ENCODE data around the gene KRTAP4-4.
"Not testable (repeated sequence)": the region's sequence is repeated elsewhere in the genome, so short reads cannot be mapped to it uniquely, and the experiment has no call there.

Gene KRTAP4-4

GRCh38 chr17:41160648-41161047 is at the start of gene KRTAP4-4:
KRTAP4-4 (minus strand) TSS chr17:41160748; CDS start chr17:41160691, 57 bp downstream.
- no peak for DNase-seq

GRCh38 chr17:41199421-41200078 is 39.0 kb upstream of the KRTAP4-4 start:
- no peak for DNase-seq

DNA sequence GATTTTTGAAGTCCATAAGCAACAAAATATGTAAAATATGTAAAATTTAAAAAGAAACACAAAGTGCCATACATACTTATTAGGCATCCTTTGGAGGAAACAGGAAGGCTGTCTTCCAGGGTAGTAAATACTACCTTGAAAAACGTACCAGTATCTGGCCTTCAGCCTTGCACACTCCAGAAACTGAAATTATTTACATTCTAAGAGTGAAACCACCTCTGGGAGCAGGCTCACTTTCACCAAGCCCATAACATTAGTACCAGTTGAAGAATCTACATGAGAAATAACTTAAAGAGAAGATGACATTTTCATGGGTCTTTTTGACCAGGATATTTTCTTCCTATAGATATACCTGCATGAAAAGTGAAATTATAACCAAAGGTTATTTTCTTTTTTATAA is 35.5 kb upstream of the KRTAP4-4 start:
- no peak for DNase-seq

GRCh38 chr17:41190328-41190727 is 29.8 kb upstream of the KRTAP4-4 start:
- no peak for DNase-seq

- DNase-seq: not testable (repeated sequence)
Observed at GRCh38 chr17:41189837-41190318, 29.3 kb upstream of the KRTAP4-4 start, which contains the start of gene KRTAP9-1. KRTAP9-1 (plus strand) TSS chr17:41189887; CDS start chr17:41189887, 0 bp downstream.

- DNase-seq: no peak
Observed at GRCh38 chr17:41186872-41187271, 26.3 kb upstream of the KRTAP4-4 start.

DNA sequence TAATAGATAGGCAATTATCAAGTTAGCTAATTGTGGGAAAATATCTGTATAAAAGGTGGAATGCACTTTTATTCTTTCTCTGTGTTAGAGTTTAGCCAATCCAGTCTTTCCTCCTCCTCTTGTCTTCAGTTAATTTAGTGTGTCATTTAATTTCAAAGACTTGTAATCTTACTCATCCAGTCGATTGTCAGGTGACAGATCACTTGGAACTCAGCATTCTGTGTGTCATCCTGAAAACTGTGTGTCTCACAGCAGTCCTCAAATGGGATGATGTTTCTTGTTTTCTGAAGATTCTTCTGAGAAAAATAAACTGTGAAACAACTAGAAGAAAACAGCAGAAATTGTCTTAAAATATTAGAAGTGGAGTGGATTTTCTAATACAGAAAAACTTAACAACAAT is 24.5 kb upstream of the KRTAP4-4 start:
- no peak for DNase-seq

DNA sequence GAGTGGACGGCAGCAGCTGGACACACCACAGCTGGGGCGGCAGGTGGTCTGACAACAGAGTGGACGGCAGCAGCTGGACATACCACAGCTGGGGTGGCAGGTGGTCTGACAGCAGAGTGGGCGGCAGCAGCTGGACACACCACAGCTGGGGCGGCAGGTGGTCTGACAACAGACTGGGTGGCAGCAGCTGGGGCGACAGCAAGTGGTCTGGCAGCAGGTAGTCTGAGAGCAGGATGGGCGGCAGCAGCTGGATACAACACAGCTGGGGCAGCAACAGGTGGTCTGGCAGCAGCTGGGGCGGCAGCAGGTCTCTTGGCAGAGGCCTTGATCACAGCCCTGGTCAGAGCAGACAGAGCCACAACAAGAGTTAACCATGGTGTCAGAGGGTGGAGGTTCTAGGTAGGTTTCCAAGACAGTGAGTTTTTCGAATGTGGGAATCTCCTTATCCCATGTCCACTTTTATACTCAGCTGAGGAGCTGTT is 24.0 kb upstream of the KRTAP4-4 start, which contains the start of gene KRTAP4-1:
Gene KRTAP4-1, minus strand, starts transcription at position 432 of the 482 bp plus-strand sequence. Its CDS starts 57 bp downstream, at position 375.
- DNase-seq: no peak

GRCh38 chr17:41178843-41179616 is 18.5 kb upstream of the KRTAP4-4 start:
- no peak for DNase-seq

- no peak for DNase-seq
Observed at GRCh38 chr17:41178341-41178740, 17.8 kb upstream of the KRTAP4-4 start.

DNA sequence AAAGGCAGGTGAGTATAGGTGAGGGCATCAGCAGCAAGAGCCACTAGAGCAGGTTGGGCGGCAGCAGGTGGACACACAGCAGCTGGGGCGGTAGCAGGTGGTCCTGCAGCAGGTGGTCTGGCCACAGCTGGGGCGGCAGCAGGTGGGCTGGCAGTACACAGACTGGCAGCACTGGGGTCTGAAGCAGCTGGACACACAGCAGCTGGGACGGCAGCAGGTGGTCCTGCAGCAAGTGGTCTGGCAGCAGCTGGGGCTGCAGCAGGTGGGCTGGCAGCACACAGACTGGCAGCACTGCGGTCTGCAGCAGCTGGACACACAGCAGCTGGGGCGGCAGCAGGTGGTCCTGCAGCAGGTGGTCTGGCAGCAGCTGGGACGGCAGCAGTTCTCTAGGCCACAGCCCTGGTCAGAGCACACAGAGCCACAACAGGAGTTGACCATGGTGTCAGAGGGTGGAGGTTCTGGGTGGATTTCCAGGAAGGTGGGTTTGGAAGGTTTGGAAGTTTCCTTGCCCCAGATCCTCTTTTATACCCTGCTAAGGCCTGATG is 17.3 kb upstream of the KRTAP4-4 start, which contains the start of gene KRTAP4-2:
Gene KRTAP4-2, minus strand, starts transcription at position 495 of the 545 bp plus-strand sequence. Its CDS starts 57 bp downstream, at position 438.
- no peak for DNase-seq

- no peak for DNase-seq
Observed at GRCh38 chr17:41176744-41177387, 16.3 kb upstream of the KRTAP4-4 start.

- DNase-seq: no peak
Observed at GRCh38 chr17:41171886-41172285, 11.3 kb upstream of the KRTAP4-4 start.

DNA sequence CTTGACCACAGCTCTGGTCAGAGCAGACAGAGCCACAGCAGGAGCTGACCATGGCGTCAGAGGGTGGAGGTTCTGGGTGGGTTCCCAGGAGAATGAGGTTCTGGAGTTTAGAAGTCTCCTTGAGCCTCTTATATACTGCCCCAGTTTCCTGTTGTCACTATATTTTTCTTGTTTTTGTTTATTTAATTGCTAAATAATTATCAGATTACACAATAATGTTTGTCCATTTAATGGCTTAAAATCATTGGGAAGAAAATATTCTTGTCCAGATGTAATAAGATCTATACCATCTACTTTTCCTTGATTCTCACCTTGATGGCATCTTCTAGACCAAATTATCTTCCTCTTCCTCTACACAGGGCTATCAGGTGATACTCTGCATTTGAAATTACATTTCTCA is 7.6 kb upstream of the KRTAP4-4 start, which contains the start of gene KRTAP4-3:
Gene KRTAP4-3, minus strand, starts transcription at position 101 of the 400 bp plus-strand sequence. Its CDS starts 49 bp downstream, at position 52.
- DNase-seq: no peak

GRCh38 chr17:41167561-41167960 is 7.0 kb upstream of the KRTAP4-4 start:
- no peak for DNase-seq

- DNase-seq: no peak
Observed at GRCh38 chr17:41163828-41164227, 3.3 kb upstream of the KRTAP4-4 start.

GRCh38 chr17:41160190-41160589 is 358 bp downstream of the KRTAP4-4 start:
- DNase-seq: not testable (repeated sequence)

- DNase-seq: no peak
Observed at GRCh38 chr17:41153856-41154255, 6.7 kb downstream of the KRTAP4-4 start.

DNA sequence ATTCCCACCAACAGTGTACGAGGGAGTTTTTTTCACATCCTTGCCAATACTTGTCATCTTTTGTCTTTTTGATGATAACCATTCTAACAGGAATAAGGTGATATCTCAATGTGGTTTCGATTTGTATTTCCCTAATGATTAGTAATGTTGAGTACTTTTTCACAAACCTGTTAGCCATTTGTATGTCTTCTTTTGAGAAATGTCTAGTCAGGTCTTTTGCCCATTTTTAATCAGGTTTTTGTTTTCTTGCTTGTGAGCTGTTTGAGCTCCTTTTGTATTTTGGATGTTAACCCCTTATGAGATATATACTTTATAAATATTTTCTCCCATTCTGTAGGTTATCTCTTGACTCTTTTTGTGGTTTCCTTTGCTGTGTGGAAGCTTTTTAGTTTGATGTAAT is 9.0 kb downstream of the KRTAP4-4 start:
- DNase-seq: no peak

- DNase-seq: no peak
Observed at GRCh38 chr17:41150026-41150425, 10.5 kb downstream of the KRTAP4-4 start.

- DNase-seq: no peak
Observed at GRCh38 chr17:41149652-41149985, 10.9 kb downstream of the KRTAP4-4 start, which contains the start of gene KRTAP4-5. KRTAP4-5 (minus strand) TSS chr17:41149825; CDS start chr17:41149767, 58 bp downstream.

GRCh38 chr17:41148971-41149651 is 11.4 kb downstream of the KRTAP4-4 start:
- DNase-seq: not testable (repeated sequence)

Data from stimulated activated CD4-positive, alpha-beta T cell treated with anti-CD3 and anti-CD28 coated beads, Interleukin-2, amount 100 ng/mL, for 24 hours (primary cell).